Chondrocyte (in vitro differentiated cells): Measurements from ENCODE around the gene SLAMF6. TPM values are rescaled to one million over a fixed set of nuclear protein-coding genes. Genes with fewer than 3 reads are reported as not detected.

Experiments used
- DNase-seq: peaks from one replicate; pipeline ENCODE4 v3.0.0; 2021; ENCODE audit warnings: mixed read lengths, low spot score
- H3K27ac Mint-ChIP-seq: one replicate; pipeline ENCODE4 v1.8.0; 2021; ENCODE audit warnings: mild to moderate bottlenecking, moderate library complexity, mixed read lengths; ENCODE audit not compliant: unreplicated experiment
- H3K27me3 Mint-ChIP-seq: 2 replicates; pipeline ENCODE4 v1.8.0; 2021; ENCODE audit warnings: low read depth, mixed read lengths
- H3K36me3 Mint-ChIP-seq: 2 replicates; pipeline ENCODE4 v1.8.0; 2021; ENCODE audit warnings: low read depth, mixed read lengths
- H3K4me1 Mint-ChIP-seq: 2 replicates; pipeline ENCODE4 v1.8.0; 2021; ENCODE audit warnings: low read depth, mild to moderate bottlenecking, mixed read lengths
- H3K4me3 Mint-ChIP-seq: one replicate; pipeline ENCODE4 v1.8.0; 2021; ENCODE audit warnings: mild to moderate bottlenecking, moderate library complexity, mixed read lengths; ENCODE audit not compliant: unreplicated experiment
- H3K9me3 Mint-ChIP-seq: 2 replicates; pipeline ENCODE4 v1.8.0; 2021; ENCODE audit warnings: low read depth, mixed read lengths
- CTCF ChIP-seq: fragments of 200-600 bp; sonication (generic); IDR thresholded peaks from 2 replicates; pipeline ENCODE4 v1.5.0; 2021; ENCODE audit warnings: antibody characterized with exemption, mild to moderate bottlenecking, moderate library complexity
- long read RNA-seq: library from polyadenylated mRNA; stranded (forward); transcript quantifications from one replicate; pipeline ENCODE4 v2.0.0, GENCODE V29; 2021
- total RNA-seq: library from RNA; stranded (reverse); gene quantifications from 3 replicates; pipeline ENCODE4 v1.2.1, GENCODE V29; 2021

Gene SLAMF6
- total RNA-seq: not detected in 3 replicates
- long read RNA-seq: 0 reads

GRCh38 chr1:160522622-160523345 is at the start of gene SLAMF6:
SLAMF6 (minus strand) TSS chr1:160523255; CDS start chr1:160523192, 63 bp downstream.
- TF ChIP-seq CTCF: no peak
- no peak for DNase-seq
- H3K27me3 Mint-ChIP-seq: peaks cover 11% of the 10 kb centered on the region
- peaks cover 12% of the 10 kb centered on the region for H3K4me1 Mint-ChIP-seq
- no peak within 1 kb of the TSS for H3K4me3 Mint-ChIP-seq
- no peaks in the 10 kb centered on the region for H3K36me3 Mint-ChIP-seq
- no peak within 1 kb of the TSS for H3K27ac Mint-ChIP-seq
- peaks cover 17% of the 10 kb centered on the region for H3K9me3 Mint-ChIP-seq

- no peaks in the 10 kb centered on the region for H3K36me3 Mint-ChIP-seq
- no peak overlapping the region for H3K4me3 Mint-ChIP-seq
- no peaks in the 10 kb centered on the region for H3K9me3 Mint-ChIP-seq
- no peaks in the 10 kb centered on the region for H3K4me1 Mint-ChIP-seq
- H3K27me3 Mint-ChIP-seq: peaks cover 17% of the 10 kb centered on the region
- H3K27ac Mint-ChIP-seq: no peak overlapping the region
- no peak for DNase-seq
- no peak for TF ChIP-seq CTCF
These were observed 47.8 kb upstream of the SLAMF6 start for GRCh38 chr1:160570840-160571239.

GRCh38 chr1:160569806-160570205 is 46.8 kb upstream of the SLAMF6 start:
- H3K4me3 Mint-ChIP-seq: no peak overlapping the region
- TF ChIP-seq CTCF: no peak
- peaks cover 17% of the 10 kb centered on the region for H3K27me3 Mint-ChIP-seq
- H3K9me3 Mint-ChIP-seq: no peaks in the 10 kb centered on the region
- no peaks in the 10 kb centered on the region for H3K4me1 Mint-ChIP-seq
- no peaks in the 10 kb centered on the region for H3K36me3 Mint-ChIP-seq
- H3K27ac Mint-ChIP-seq: no peak overlapping the region
- no peak for DNase-seq

GRCh38 chr1:160567858-160568682 is 45.0 kb upstream of the SLAMF6 start:
- Mint-ChIP-seq H3K4me1 (no peaks in the 10 kb centered on the region), H3K9me3 (peaks cover 4% of the 10 kb centered on the region), H3K36me3 (no peaks in the 10 kb centered on the region), H3K27me3 (peaks cover 13% of the 10 kb centered on the region), H3K4me3 (no peak overlapping the region), H3K27ac (no peak overlapping the region)
- DNase-seq: no peak
- no peak for TF ChIP-seq CTCF

- TF ChIP-seq CTCF: no peak
- H3K4me1 Mint-ChIP-seq: no peaks in the 10 kb centered on the region
- H3K4me3 Mint-ChIP-seq: no peak overlapping the region
- DNase-seq: no peak
- no peaks in the 10 kb centered on the region for H3K36me3 Mint-ChIP-seq
- peaks cover 11% of the 10 kb centered on the region for H3K9me3 Mint-ChIP-seq
- peaks cover 13% of the 10 kb centered on the region for H3K27me3 Mint-ChIP-seq
- no peak overlapping the region for H3K27ac Mint-ChIP-seq
These were observed 44.3 kb upstream of the SLAMF6 start for GRCh38 chr1:160567341-160567740.
